Breast epithelium (tissue), 3 donors: Measurements from ENCODE around the gene TMCC2.

Source experiments
- CTCF ChIP-seq, 3 donors: fragments of 450-650 bp; IDR thresholded peaks; one replicate each; pipeline ENCODE4 v1.5.1; 2016 to 2017; ENCODE audit warnings: antibody characterized with exemption in 3 of 3, mild to moderate bottlenecking in 3 of 3, moderate library complexity in 3 of 3
- POLR2A ChIP-seq: fragments of 450-650 bp; IDR thresholded peaks from one replicate; pipeline ENCODE4 v1.6.1; 2016; ENCODE audit warnings: antibody characterized with exemption, mild to moderate bottlenecking, moderate library complexity
- POLR2AphosphoS5 ChIP-seq, 3 donors: sonication (generic); formaldehyde crosslinking; IDR thresholded peaks; one replicate each; pipeline ENCODE4 v1.6.1; 2017; ENCODE audit warnings: antibody characterized with exemption in 3 of 3

GRCh38 chr1:205214756-205215155 lies 13.0 kb upstream of the TMCC2 start:
- TF ChIP-seq CTCF (IDR thresholded peaks at IDR 0.05) (no peak), POLR2A (no peak), POLR2AphosphoS5 (IDR thresholded peaks at IDR 0.05) (no peak)
